HL-60 (cell line): ENCODE measurements around the gene HPS5.
"Not testable (repeated sequence)": the region's sequence is repeated elsewhere in the genome, so short reads cannot be mapped to it uniquely, and the experiment has no call there.

Source experiments
- CTCF ChIP-seq: IDR thresholded peaks from one replicate; pipeline ENCODE4 v1.5.1; 2011; ENCODE audit warnings: low read length, control low read depth, inconsistent platforms; ENCODE audit not compliant: insufficient read depth
- GABPA ChIP-seq: IDR thresholded peaks from 2 replicates; pipeline ENCODE4 v1.6.1; 2012; ENCODE audit warnings: low read depth
- POLR2AphosphoS5 ChIP-seq: IDR thresholded peaks from 2 replicates; pipeline ENCODE4 v1.6.1; 2012; ENCODE audit warnings: low read depth
- REST ChIP-seq: IDR thresholded peaks from 2 replicates; pipeline ENCODE4 v1.6.1; 2012; ENCODE audit warnings: low read depth; ENCODE audit not compliant: insufficient replicate concordance
- SPI1 ChIP-seq: IDR thresholded peaks from 2 replicates; pipeline ENCODE4 v1.6.1; 2012; ENCODE audit warnings: low read depth, mild to moderate bottlenecking, borderline replicate concordance

- not testable (repeated sequence) for TF ChIP-seq POLR2AphosphoS5, CTCF, REST, SPI1, GABPA
Observed at GRCh38 chr11:18247191-18247581, 74.8 kb downstream of the HPS5 start.
